SK-N-MC (cell line): Measurements from ENCODE around the gene CSF2RB.

Experiments used
- EZH2 ChIP-seq: fragments of 200-600 bp; sonication (generic); IDR thresholded peaks from one replicate; pipeline ENCODE4 v1.6.1; 2017; ENCODE audit warnings: antibody characterized with exemption
- POLR2AphosphoS5 ChIP-seq: IDR thresholded peaks from 2 replicates; pipeline ENCODE4 v1.6.1; 2012; ENCODE audit warnings: mild to moderate bottlenecking, low read depth, low read length, borderline replicate concordance

- TF ChIP-seq POLR2AphosphoS5 (no peak), EZH2 (no peak)
Observed at GRCh38 chr22:36894266-36894665, 19.2 kb upstream of the CSF2RB start.
